Esophagus muscularis mucosa (tissue), 4 donors: Measurements from ENCODE around the gene EMC8. TPM values are rescaled to one million over a fixed set of nuclear protein-coding genes. Genes with fewer than 3 reads are reported as not detected.

Source experiments
- DNase-seq: peaks from one replicate; pipeline ENCODE4 v3.0.0-alpha.2; 2017; ENCODE audit errors: extremely low spot score
- H3K27ac ChIP-seq, 4 donors: fragments of 200-600 bp; sonication (generic); replicated peaks in 1 of 4; 1 replicate in 3 of 4; 2 replicates in 1 of 4; pipeline ENCODE4 v1.5.1; 2016 to 2019; ENCODE audit warnings: mild to moderate bottlenecking in 1 of 4
- H3K27me3 ChIP-seq, 4 donors: fragments of 200-600 bp; sonication (generic); one replicate each; pipeline versions ENCODE4 v1.5.1 to v1.6.0; 2016 to 2019
- H3K36me3 ChIP-seq, 4 donors: fragments of 200-600 bp; sonication (generic); one replicate each; pipeline ENCODE4 v1.5.1; 2016 to 2019
- H3K4me1 ChIP-seq, 4 donors: fragments of 200-600 bp; sonication (generic); one replicate each; pipeline ENCODE4 v1.5.1; 2016 to 2019
- H3K4me3 ChIP-seq, 4 donors: fragments of 200-600 bp; sonication (generic); 1 replicate in 2 of 4; 2 replicates in 2 of 4; pipeline ENCODE4 v1.5.1; 2016 to 2019; ENCODE audit warnings: mild to moderate bottlenecking in 4 of 4, moderate library complexity in 1 of 4
- H3K9me3 ChIP-seq, 4 donors: fragments of 200-600 bp; sonication (generic); 1 replicate in 3 of 4; 2 replicates in 1 of 4; pipeline ENCODE4 v1.5.1; 2016 to 2019
- CTCF ChIP-seq, 3 experiments: fragments of 200-600 bp in 2 of 3; fragments of 450-650 bp in 1 of 3; sonication (generic) in 2 of 3; IDR thresholded peaks; one replicate each; pipeline ENCODE4 v1.5.1; 2017 to 2019; ENCODE audit warnings: antibody characterized with exemption in 3 of 3, mild to moderate bottlenecking in 2 of 3, moderate library complexity in 1 of 3
- EP300 ChIP-seq: sonication (generic); formaldehyde crosslinking; IDR thresholded peaks from one replicate; pipeline ENCODE4 v1.6.1; 2017; ENCODE audit warnings: antibody characterized with exemption
- POLR2A ChIP-seq: fragments of 450-650 bp; IDR thresholded peaks from one replicate; pipeline ENCODE4 v1.6.1; 2017; ENCODE audit warnings: antibody characterized with exemption, moderate library complexity, mild to moderate bottlenecking, low read depth
- POLR2AphosphoS5 ChIP-seq, 2 donors: sonication (generic); formaldehyde crosslinking; IDR thresholded peaks; one replicate each; pipeline ENCODE4 v1.6.1; 2017; ENCODE audit warnings: antibody characterized with exemption in 2 of 2
- WGBS: methylation state at CpG from one replicate; pipeline ENCODE4 v1.1.5; 2018; 5-methylcytosine and 5-hydroxymethylcytosine counted together
- intact Hi-C: fragments of 100-400 bp; cut with DNase I; formaldehyde crosslinking; loops from one replicate; pipeline ENCODE4 v1.15.1; 2023
- total RNA-seq, 4 donors: library from RNA; depleted of rRNA; stranded (reverse); fragments of >200 nt; gene quantifications; one replicate each; pipeline versions ENCODE4 v1.1.0 to v1.2.1, GENCODE V29; 2016

The EMC8 gene
- total RNA-seq, 4 donors from 2014 or later, result 26.0 to 41.3 (median 27.6) TPM

DNA sequence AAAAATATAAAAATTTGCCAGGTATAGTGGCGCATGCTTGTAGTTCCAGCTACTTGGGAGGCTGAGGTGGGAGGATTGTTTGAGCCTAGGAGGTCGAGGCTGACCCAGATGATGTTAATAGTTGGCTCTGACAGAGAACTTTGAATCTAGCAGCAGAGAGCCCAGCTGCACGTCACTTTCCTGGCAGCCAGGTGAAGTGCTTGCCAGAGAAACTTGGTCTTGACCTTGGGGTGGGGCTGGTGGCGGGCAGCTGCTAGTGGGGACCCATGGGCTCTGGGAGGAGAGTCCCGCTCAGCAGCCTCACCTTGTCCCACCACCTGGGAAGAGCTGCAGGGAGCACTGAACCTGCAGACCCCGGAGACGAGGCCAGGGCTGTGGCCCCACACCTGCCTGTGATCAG lies 45.4 kb downstream of the EMC8 start:
- Histone ChIP-seq H3K4me1 (peaks cover 23 to 40% (median 37%) of the 10 kb centered on the region in 4 donors), H3K27ac (no peak overlapping the region), H3K4me3 (no peak overlapping the region), H3K9me3 (no peaks in the 10 kb centered on the region), H3K36me3 (no peaks in the 10 kb centered on the region), H3K27me3 (peaks cover 0 to 4% (median 0%) of the 10 kb centered on the region in 4 donors)
- 75% methylated on average over 3 of the region's 7 CpGs for WGBS
- no peak for TF ChIP-seq EP300
- no peak for TF ChIP-seq POLR2A
- no peak for TF ChIP-seq CTCF (IDR thresholded peaks at IDR 0.05)
- no peak for TF ChIP-seq POLR2AphosphoS5 (IDR thresholded peaks at IDR 0.05)
- intact Hi-C loops, result no loop called here
- DNase-seq, result no peak

GRCh38 chr16:85753559-85753958 lies 45.8 kb downstream of the EMC8 start:
- no peaks in the 10 kb centered on the region for H3K27me3 ChIP-seq
- DNase-seq, result no peak
- H3K36me3 ChIP-seq, result no peaks in the 10 kb centered on the region
- no peak for TF ChIP-seq POLR2AphosphoS5 (IDR thresholded peaks at IDR 0.05)
- TF ChIP-seq EP300, result no peak
- H3K4me3 ChIP-seq, result no peak overlapping the region
- no peaks in the 10 kb centered on the region for H3K9me3 ChIP-seq
- no peak overlapping the region for H3K27ac ChIP-seq
- peaks cover 23 to 40% (median 37%) of the 10 kb centered on the region in 4 donors for H3K4me1 ChIP-seq
- WGBS, result 70% methylated on average over 5 of the region's 6 CpGs
- intact Hi-C loops, result no loop called here

DNA sequence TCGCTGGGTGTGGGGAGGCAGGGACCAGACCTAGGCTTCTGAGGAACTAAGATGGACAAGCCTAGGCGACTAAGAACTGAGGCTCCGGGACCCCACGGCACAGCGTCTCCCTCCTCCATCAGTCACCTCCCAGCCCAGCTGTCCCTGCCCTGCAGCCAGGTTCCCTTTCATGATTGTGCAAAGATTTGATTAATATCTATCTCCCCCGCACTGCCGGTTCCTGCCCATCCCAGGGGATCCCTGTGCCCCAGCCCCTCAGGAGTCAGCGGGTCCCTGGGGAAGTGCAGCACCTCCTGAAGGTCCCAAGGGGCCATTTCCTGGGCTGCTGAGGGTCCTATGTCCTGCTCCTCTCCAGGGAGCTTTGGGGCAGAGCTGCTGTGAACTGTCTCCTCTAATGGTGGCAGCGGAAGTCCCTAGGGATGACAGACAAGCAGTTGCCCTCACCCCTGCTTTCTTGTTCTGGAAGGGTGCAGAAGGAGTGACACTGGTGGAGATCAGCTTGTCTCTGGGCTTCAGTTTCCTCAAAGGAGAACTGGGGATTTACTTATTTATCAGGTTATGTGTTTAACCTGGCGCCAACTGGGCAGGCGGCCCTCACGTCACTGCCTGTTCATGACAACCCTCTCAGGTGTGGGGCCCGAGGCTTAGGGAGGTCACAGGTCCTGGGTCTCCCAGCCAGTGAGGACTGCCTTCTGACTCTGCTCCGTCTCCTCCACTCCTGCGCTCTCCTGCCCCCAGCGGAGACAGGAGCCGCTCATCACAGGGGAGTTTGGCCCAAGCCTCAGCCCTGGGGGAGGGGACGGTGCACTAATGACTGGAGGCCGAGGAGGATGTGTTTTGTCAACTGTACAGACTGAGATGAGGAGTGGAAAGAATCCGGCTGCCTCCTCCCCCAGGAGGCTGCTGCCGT lies 46.6 kb downstream of the EMC8 start:
- WGBS, result 54% methylated on average over 13 of the region's 21 CpGs
- Histone ChIP-seq H3K27ac (no peak overlapping the region), H3K4me1 (peaks cover 23 to 40% (median 37%) of the 10 kb centered on the region in 4 donors), H3K36me3 (no peaks in the 10 kb centered on the region), H3K9me3 (no peaks in the 10 kb centered on the region), H3K4me3 (no peak overlapping the region), H3K27me3 (no peaks in the 10 kb centered on the region)
- no peak for TF ChIP-seq POLR2AphosphoS5 (IDR thresholded peaks at IDR 0.05)
- TF ChIP-seq POLR2A, result no peak
- peak in 1 of 3 experiments; percentile 14 for TF ChIP-seq CTCF (IDR thresholded peaks at IDR 0.05)
- TF ChIP-seq EP300, result no peak
- intact Hi-C loops, result no loop called here
- no peak for DNase-seq

GRCh38 chr16:85751698-85752501 lies 47.4 kb downstream of the EMC8 start:
- no peaks in the 10 kb centered on the region for H3K9me3 ChIP-seq
- H3K4me1 ChIP-seq, result peaks cover 23 to 40% (median 37%) of the 10 kb centered on the region in 4 donors
- no peak overlapping the region for H3K4me3 ChIP-seq
- 75% methylated on average over 10 of the region's 15 CpGs for WGBS
- TF ChIP-seq POLR2A (no peak), CTCF (IDR thresholded peaks at IDR 0.05) (no peak), POLR2AphosphoS5 (IDR thresholded peaks at IDR 0.05) (no peak), EP300 (no peak)
- intact Hi-C loops, result no loop called here
- H3K36me3 ChIP-seq, result no peaks in the 10 kb centered on the region
- no peak overlapping the region for H3K27ac ChIP-seq
- H3K27me3 ChIP-seq, result no peaks in the 10 kb centered on the region
- no peak for DNase-seq
